CD4-positive, alpha-beta T cell (primary cell): ENCODE results near the gene SLC24A2. TPM values are rescaled to one million over a fixed set of nuclear protein-coding genes. Genes with fewer than 3 reads are reported as not detected.

Experiments
- ATAC-seq: fragments of 200-7000 bp; cut with Tn5 transposase; one replicate; pipeline ENCODE4 v1.10.0; 2022; ENCODE audit warnings: mild to moderate bottlenecking; ENCODE audit not compliant: poor library complexity
- CTCF ChIA-PET: fragments of 350-600 bp; sonication (Branson Sonifier 250); formaldehyde crosslinking; loops from one replicate; lab custom pipeline; 2021; ENCODE audit warnings: antibody characterized with exemption, inconsistent platforms; lab: Charles Lee
- POLR2A ChIA-PET: fragments of 350-600 bp; sonication (Branson Sonifier 250); formaldehyde crosslinking; loops from one replicate; lab custom pipeline; 2021; ENCODE audit warnings: antibody characterized with exemption, inconsistent platforms; lab: Charles Lee
- DNase-seq, 14 experiments: peaks; one replicate each; pipeline ENCODE4 v3.0.0-alpha.2; 2013 to 2020; ENCODE audit warnings: mixed read lengths in 2 of 14
- H3K27ac ChIP-seq, 2 donors: one replicate each; pipeline versions ENCODE4 v1.5.1 to v1.7.0; 2013; ENCODE audit warnings: low read length in 2 of 2, low read depth in 1 of 2, mild to moderate bottlenecking in 1 of 2
- H3K27me3 ChIP-seq, 2 experiments: 1 replicate in 1 of 2; 2 replicates in 1 of 2; pipeline versions ENCODE4 v1.6.1 to v1.7.0; 2013; ENCODE audit warnings: low read length in 2 of 2, control low read depth in 1 of 2, mild to moderate bottlenecking in 1 of 2, moderate library complexity in 1 of 2; ENCODE audit not compliant: insufficient read depth in 2 of 2, control insufficient read depth in 1 of 2
- H3K36me3 ChIP-seq: one replicate; pipeline ENCODE4 v1.6.1; 2013; ENCODE audit warnings: low read length, control low read depth; ENCODE audit not compliant: insufficient read depth
- H3K4me1 ChIP-seq: one replicate; pipeline ENCODE4 v1.6.1; 2013; ENCODE audit warnings: low read length, control low read depth; ENCODE audit not compliant: insufficient read depth
- H3K4me3 ChIP-seq: one replicate; pipeline ENCODE4 v1.5.1; 2013; ENCODE audit warnings: mild to moderate bottlenecking, low read length, moderate library complexity
- H3K9me3 ChIP-seq, 2 experiments: 1 replicate in 1 of 2; 2 replicates in 1 of 2; pipeline versions ENCODE4 v1.6.1 to v1.7.0; 2013; ENCODE audit warnings: low read length in 2 of 2, mild to moderate bottlenecking in 2 of 2, control low read depth in 1 of 2, moderate library complexity in 1 of 2; ENCODE audit not compliant: control insufficient read depth in 1 of 2, insufficient read depth in 1 of 2
- H3K27ac Mint-ChIP-seq: one replicate; pipeline ENCODE4 v1.8.0; 2020; ENCODE audit warnings: mixed read lengths
- H3K27me3 Mint-ChIP-seq: one replicate; pipeline ENCODE4 v1.8.0; 2021; ENCODE audit warnings: mixed read lengths
- H3K36me3 Mint-ChIP-seq: one replicate; pipeline ENCODE4 v1.8.0; 2021; ENCODE audit warnings: low read depth, mixed read lengths
- H3K4me1 Mint-ChIP-seq: one replicate; pipeline ENCODE4 v1.8.0; 2021; ENCODE audit warnings: low read depth, mixed read lengths
- H3K4me3 Mint-ChIP-seq: one replicate; pipeline ENCODE4 v1.8.0; 2020; ENCODE audit warnings: mild to moderate bottlenecking, mixed read lengths
- H3K9me3 Mint-ChIP-seq: one replicate; pipeline ENCODE4 v1.8.0; 2020; ENCODE audit warnings: mixed read lengths
- intact Hi-C, 2 experiments: fragments of 100-400 bp; cut with DNase I in 1 of 2; cut with micrococcal nuclease in 1 of 2; formaldehyde crosslinking; loops; one replicate each; pipeline versions ENCODE4 v1.15.1 to v1.9.0; 2023 to 2025; cut with DNase I, micrococcal nuclease
- total RNA-seq, 174 experiments: library from RNA in 2 of 174; stranded (reverse) in 2 of 174; gene quantifications; one replicate each; pipeline ENCODE4 v1.2.3 and lab custom pipeline; 2021 to 2026
- TF ChIP-seq, protein P1 (sequence below): fragments of 200-600 bp; IDR thresholded peaks from one replicate; pipeline ENCODE4 v1.8.0; 2022; ENCODE audit warnings: antibody characterized with exemption, mild to moderate bottlenecking

Gene SLC24A2
- total RNA-seq, 2 experiments from 2014 or later = not detected

GRCh38 chr9:19741178-19741577 lies 47.7 kb downstream of the SLC24A2 start:
- no peaks in the 10 kb centered on the region for H3K4me1 Mint-ChIP-seq
- H3K27ac ChIP-seq = no peak overlapping the region
- CTCF ChIA-PET = no interaction called here
- no peaks in the 10 kb centered on the region for H3K9me3 ChIP-seq
- H3K4me3 Mint-ChIP-seq = no peak overlapping the region
- ATAC-seq (no peak), DNase-seq (no peak)
- no peaks in the 10 kb centered on the region for H3K36me3 ChIP-seq
- TF ChIP-seq, protein P1, sequence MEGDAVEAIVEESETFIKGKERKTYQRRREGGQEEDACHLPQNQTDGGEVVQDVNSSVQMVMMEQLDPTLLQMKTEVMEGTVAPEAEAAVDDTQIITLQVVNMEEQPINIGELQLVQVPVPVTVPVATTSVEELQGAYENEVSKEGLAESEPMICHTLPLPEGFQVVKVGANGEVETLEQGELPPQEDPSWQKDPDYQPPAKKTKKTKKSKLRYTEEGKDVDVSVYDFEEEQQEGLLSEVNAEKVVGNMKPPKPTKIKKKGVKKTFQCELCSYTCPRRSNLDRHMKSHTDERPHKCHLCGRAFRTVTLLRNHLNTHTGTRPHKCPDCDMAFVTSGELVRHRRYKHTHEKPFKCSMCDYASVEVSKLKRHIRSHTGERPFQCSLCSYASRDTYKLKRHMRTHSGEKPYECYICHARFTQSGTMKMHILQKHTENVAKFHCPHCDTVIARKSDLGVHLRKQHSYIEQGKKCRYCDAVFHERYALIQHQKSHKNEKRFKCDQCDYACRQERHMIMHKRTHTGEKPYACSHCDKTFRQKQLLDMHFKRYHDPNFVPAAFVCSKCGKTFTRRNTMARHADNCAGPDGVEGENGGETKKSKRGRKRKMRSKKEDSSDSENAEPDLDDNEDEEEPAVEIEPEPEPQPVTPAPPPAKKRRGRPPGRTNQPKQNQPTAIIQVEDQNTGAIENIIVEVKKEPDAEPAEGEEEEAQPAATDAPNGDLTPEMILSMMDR = no peak
- H3K27me3 Mint-ChIP-seq = peaks cover 9% of the 10 kb centered on the region
- H3K4me1 ChIP-seq = no peaks in the 10 kb centered on the region
- intact Hi-C loops = no loop called here
- H3K27ac Mint-ChIP-seq = no peak overlapping the region
- POLR2A ChIA-PET = no interaction called here
- H3K36me3 Mint-ChIP-seq = no peaks in the 10 kb centered on the region
- H3K9me3 Mint-ChIP-seq = no peaks in the 10 kb centered on the region
- H3K4me3 ChIP-seq = no peak overlapping the region
- H3K27me3 ChIP-seq = no peaks in the 10 kb centered on the region
